ENCODE data around the gene CCR3.

GRCh38 chr3:46213201-46213600 is 29.1 kb upstream of the CCR3 start:
- TF ChIP-seq, protein P1, sequence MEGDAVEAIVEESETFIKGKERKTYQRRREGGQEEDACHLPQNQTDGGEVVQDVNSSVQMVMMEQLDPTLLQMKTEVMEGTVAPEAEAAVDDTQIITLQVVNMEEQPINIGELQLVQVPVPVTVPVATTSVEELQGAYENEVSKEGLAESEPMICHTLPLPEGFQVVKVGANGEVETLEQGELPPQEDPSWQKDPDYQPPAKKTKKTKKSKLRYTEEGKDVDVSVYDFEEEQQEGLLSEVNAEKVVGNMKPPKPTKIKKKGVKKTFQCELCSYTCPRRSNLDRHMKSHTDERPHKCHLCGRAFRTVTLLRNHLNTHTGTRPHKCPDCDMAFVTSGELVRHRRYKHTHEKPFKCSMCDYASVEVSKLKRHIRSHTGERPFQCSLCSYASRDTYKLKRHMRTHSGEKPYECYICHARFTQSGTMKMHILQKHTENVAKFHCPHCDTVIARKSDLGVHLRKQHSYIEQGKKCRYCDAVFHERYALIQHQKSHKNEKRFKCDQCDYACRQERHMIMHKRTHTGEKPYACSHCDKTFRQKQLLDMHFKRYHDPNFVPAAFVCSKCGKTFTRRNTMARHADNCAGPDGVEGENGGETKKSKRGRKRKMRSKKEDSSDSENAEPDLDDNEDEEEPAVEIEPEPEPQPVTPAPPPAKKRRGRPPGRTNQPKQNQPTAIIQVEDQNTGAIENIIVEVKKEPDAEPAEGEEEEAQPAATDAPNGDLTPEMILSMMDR (IDR thresholded peaks at IDR 0.05 in 8 of 11, conservative IDR thresholded peaks at IDR 0.05 in 3 of 11), result no peak
- no peak for TF ChIP-seq POLR2A (IDR thresholded peaks at IDR 0.05)

Data from spleen (tissue), 7 donors.